ENCODE data around the gene INPP5A. TPM values are rescaled to one million over a fixed set of nuclear protein-coding genes. Genes with fewer than 3 reads are reported as not detected.

The INPP5A gene
- total RNA-seq, 1 experiment from 2014 or later, result 22.6 TPM

DNA sequence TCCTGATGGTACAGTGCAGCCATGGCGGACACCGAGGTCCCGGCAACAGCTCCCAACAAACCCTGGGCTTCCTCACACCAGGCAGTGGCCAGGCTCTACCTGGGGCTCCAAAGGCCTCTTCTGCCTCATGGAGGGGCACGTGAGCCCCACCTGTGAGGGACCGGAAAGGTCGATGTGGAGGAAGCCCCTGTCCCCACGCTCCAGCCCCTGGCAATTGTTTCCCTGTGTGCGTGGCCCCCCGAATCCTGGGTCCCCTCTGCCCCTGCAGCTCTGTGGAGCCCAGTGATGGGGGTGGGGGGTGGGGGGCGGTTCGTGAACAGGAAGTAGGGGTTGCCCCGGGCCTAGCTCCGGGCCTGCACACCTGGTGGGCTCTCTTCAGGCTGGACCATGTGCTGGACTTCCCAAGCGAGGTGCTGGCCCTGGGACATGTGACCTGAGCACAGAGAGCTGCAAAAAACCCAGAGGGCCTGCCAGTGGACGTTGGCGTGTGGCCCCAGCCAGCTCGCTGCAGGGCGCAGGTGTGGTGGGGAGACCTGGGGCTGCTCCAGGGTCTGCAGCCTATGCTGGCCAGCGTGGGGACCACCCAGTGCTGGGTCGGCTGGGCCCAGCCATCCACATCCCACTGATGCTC lies 72.6 kb downstream of the INPP5A start:
- no TSS peak for BruUV-seq (replicated peaks)
- intact Hi-C loops (cut with micrococcal nuclease), result no loop called here

DNA sequence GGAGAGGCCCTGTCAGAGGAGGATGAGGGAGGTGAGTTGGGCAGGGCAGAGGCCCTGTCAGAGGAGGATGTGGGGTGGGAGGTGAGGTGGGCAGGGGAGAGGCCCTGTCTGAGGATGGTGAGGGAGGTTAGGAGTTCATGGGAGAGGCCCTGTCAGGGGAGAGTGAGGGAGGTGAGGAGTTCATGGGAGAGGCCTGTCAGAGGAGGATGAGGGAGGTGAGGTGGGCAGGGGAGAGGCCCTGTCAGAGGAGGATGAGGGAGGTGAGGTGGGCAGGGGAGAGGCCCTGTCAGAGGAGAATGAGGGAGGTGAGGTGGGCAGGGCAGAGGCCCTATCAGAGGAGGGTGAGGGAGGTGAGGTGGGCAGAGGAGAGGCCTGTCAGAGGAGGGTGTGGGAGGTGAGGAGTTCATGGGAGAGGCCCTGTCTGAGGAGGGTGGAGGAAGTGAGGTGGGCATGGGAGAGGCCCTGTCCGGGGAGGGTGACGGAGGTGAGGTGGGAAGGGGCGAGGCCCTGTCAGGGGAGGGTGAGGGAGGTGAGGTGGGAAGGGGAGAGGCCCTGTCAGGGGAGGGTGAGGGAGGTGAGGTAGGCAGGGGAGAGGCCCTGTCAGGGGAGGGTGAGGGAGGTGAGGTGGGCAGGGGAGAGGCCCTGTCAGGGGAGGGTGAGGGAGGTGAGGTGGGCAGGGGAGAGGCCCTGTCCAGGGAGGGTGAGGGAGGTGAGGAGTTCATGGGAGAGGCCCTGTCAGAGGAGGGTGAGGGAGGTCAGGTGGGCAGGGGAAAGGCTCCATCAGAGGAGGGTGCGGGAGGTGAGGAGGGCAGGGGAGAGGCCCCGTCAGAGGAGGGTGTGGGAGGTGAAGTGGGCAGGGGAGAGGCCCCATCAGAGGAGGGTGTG lies 73.7 kb downstream of the INPP5A start:
- BruUV-seq (replicated peaks), result no TSS peak
- no peak overlapping the region for H3K4me3 ChIP-seq (ENCODE audit: low read length)
- ChIA-PET POLR2A (ENCODE audit: unreplicated experiment) (no interaction called here), CTCF (no interaction called here)
- H3K9ac ChIP-seq (ENCODE audit: low read length), result no peak overlapping the region
- H3K4me2 ChIP-seq (ENCODE audit: low read length), result no peak overlapping the region
- H3F3A ChIP-seq (ENCODE audit: low read length, unreplicated experiment), result no peaks in the 10 kb centered on the region
- H3K27ac ChIP-seq (ENCODE audit: low read length), result no peak overlapping the region
- H3K27me3 ChIP-seq (ENCODE audit: low read length), result no peaks in the 10 kb centered on the region
- H3K79me2 ChIP-seq (ENCODE audit: low read length), result no peaks in the 10 kb centered on the region
- no peaks in the 10 kb centered on the region for H3K36me3 ChIP-seq (ENCODE audit: low read depth, low read length)
- no peaks in the 10 kb centered on the region for H3K4me1 ChIP-seq (ENCODE audit: insufficient read depth, low read length)
- TF ChIP-seq EZH2phosphoT487 (IDR thresholded peaks at IDR 0.05; ENCODE audit: borderline replicate concordance, low read length) (no peak), EZH2 (IDR thresholded peaks at IDR 0.05; ENCODE audit: low read length, unreplicated experiment) (no peak)
- TF ChIP-seq, protein P1, sequence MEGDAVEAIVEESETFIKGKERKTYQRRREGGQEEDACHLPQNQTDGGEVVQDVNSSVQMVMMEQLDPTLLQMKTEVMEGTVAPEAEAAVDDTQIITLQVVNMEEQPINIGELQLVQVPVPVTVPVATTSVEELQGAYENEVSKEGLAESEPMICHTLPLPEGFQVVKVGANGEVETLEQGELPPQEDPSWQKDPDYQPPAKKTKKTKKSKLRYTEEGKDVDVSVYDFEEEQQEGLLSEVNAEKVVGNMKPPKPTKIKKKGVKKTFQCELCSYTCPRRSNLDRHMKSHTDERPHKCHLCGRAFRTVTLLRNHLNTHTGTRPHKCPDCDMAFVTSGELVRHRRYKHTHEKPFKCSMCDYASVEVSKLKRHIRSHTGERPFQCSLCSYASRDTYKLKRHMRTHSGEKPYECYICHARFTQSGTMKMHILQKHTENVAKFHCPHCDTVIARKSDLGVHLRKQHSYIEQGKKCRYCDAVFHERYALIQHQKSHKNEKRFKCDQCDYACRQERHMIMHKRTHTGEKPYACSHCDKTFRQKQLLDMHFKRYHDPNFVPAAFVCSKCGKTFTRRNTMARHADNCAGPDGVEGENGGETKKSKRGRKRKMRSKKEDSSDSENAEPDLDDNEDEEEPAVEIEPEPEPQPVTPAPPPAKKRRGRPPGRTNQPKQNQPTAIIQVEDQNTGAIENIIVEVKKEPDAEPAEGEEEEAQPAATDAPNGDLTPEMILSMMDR (conservative IDR thresholded peaks at IDR 0.05; ENCODE audit: low read depth, low read length), result no peak
- no peaks in the 10 kb centered on the region for H3K9me3 ChIP-seq (ENCODE audit: low read length)
- no peak for ATAC-seq
- H4K20me1 ChIP-seq (ENCODE audit: low read length), result no peaks in the 10 kb centered on the region
- no peaks in the 10 kb centered on the region for H3K9me2 ChIP-seq (replicated peaks; ENCODE audit: low read length)
- intact Hi-C loops (cut with micrococcal nuclease), result no loop called here
- no peak overlapping the region for H2AFZ ChIP-seq (ENCODE audit: low read length)
- DNase-seq, result no peak

More for the DNA sequence above, 72.6 kb downstream of the INPP5A start:
- Histone ChIP-seq H4K20me1 (ENCODE audit: low read length) (no peaks in the 10 kb centered on the region), H3K4me2 (ENCODE audit: low read length) (no peak overlapping the region), H3F3A (ENCODE audit: low read length, unreplicated experiment) (no peaks in the 10 kb centered on the region), H3K9ac (ENCODE audit: low read length) (no peak overlapping the region), H3K4me3 (ENCODE audit: low read length) (no peak overlapping the region), H3K36me3 (ENCODE audit: low read depth, low read length) (no peaks in the 10 kb centered on the region), H2AFZ (ENCODE audit: low read length) (no peak overlapping the region), H3K9me3 (ENCODE audit: low read length) (no peaks in the 10 kb centered on the region), H3K4me1 (ENCODE audit: insufficient read depth, low read length) (no peaks in the 10 kb centered on the region), H3K79me2 (ENCODE audit: low read length) (no peaks in the 10 kb centered on the region), H3K9me2 (replicated peaks; ENCODE audit: low read length) (no peaks in the 10 kb centered on the region), H3K27me3 (ENCODE audit: low read length) (no peaks in the 10 kb centered on the region), H3K27ac (ENCODE audit: low read length) (no peak overlapping the region)
- no peak for TF ChIP-seq EZH2 (IDR thresholded peaks at IDR 0.05; ENCODE audit: low read length, unreplicated experiment)
- no peak for TF ChIP-seq EZH2phosphoT487 (IDR thresholded peaks at IDR 0.05; ENCODE audit: borderline replicate concordance, low read length)
- TF ChIP-seq, protein P1 (conservative IDR thresholded peaks at IDR 0.05; ENCODE audit: low read depth, low read length), result no peak
- ChIA-PET CTCF (no interaction called here), POLR2A (ENCODE audit: unreplicated experiment) (no interaction called here)
- DNase-seq, result no peak
- no peak for ATAC-seq

DNA sequence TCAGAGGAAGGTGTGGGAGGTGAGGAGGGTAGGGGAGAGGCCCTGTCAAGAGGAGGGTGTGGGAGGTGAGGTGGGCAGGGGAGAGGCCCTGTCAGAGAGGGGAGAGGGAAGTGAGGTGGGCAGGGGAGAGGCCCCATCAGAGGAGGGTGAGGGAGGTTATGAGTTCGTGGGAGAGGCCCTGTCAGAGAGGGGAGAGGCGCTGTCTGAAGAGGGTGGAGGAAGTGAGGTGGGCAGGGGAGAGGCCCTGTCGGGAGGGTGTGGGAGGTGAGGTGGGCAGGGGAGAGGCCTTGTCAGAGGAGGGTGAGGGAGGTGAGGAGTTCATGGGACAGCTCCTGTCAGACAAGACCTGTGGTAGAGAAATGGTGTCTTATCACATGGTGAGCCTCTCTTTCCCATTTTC lies 74.4 kb downstream of the INPP5A start:
- Histone ChIP-seq H3K9ac (ENCODE audit: low read length) (no peak overlapping the region), H3K79me2 (ENCODE audit: low read length) (no peaks in the 10 kb centered on the region), H3K4me2 (ENCODE audit: low read length) (no peak overlapping the region), H3K27ac (ENCODE audit: low read length) (no peak overlapping the region), H3K9me3 (ENCODE audit: low read length) (no peaks in the 10 kb centered on the region), H3K9me2 (replicated peaks; ENCODE audit: low read length) (no peaks in the 10 kb centered on the region), H3F3A (ENCODE audit: low read length, unreplicated experiment) (no peaks in the 10 kb centered on the region), H3K4me1 (ENCODE audit: insufficient read depth, low read length) (no peaks in the 10 kb centered on the region), H3K27me3 (ENCODE audit: low read length) (no peaks in the 10 kb centered on the region), H3K4me3 (ENCODE audit: low read length) (no peak overlapping the region), H4K20me1 (ENCODE audit: low read length) (no peaks in the 10 kb centered on the region), H3K36me3 (ENCODE audit: low read depth, low read length) (no peaks in the 10 kb centered on the region), H2AFZ (ENCODE audit: low read length) (no peak overlapping the region)
- BruUV-seq (replicated peaks), result no TSS peak
- POLR2A ChIA-PET (ENCODE audit: unreplicated experiment), result no interaction called here
- TF ChIP-seq EZH2 (IDR thresholded peaks at IDR 0.05; ENCODE audit: low read length, unreplicated experiment) (no peak), EZH2phosphoT487 (IDR thresholded peaks at IDR 0.05; ENCODE audit: borderline replicate concordance, low read length) (no peak)
- TF ChIP-seq, protein P1 (conservative IDR thresholded peaks at IDR 0.05; ENCODE audit: low read depth, low read length), result no peak
- no peak for ATAC-seq
- CTCF ChIA-PET, result no interaction called here
- intact Hi-C loops (cut with micrococcal nuclease), result no loop called here
- DNase-seq, result no peak

Measured in PC-3 (cell line).